ENCODE measurements around the gene LCE1E. TPM values are rescaled to one million over a fixed set of nuclear protein-coding genes. Genes with fewer than 3 reads are reported as not detected.

Gene LCE1E
- total RNA-seq, 5 donors from 2014 or later (not counting 1 experiment from before 2014, with no cell fraction given), result not detected

GRCh38 chr1:152745765-152746444, 40.2 kb upstream of the LCE1E start:
- H3K9me3 ChIP-seq, result no peaks in the 10 kb centered on the region
- no peak for DNase-seq
- Mint-ChIP-seq H3K27me3 (peaks cover 30 to 38% of the 10 kb centered on the region in 2 donors), H3K27ac (no peak overlapping the region), H3K36me3 (no peaks in the 10 kb centered on the region), H3K4me3 (no peak overlapping the region), H3K9me3 (no peaks in the 10 kb centered on the region), H3K4me1 (no peaks in the 10 kb centered on the region)
- no peak overlapping the region for H3K27ac ChIP-seq (ENCODE audit: low read length)
- CTCF ChIA-PET, result no interaction called here
- H3K4me1 ChIP-seq (ENCODE audit: control insufficient read depth in 1 of 2, extremely low read depth in 1 of 2, insufficient read depth in 2 of 2, low read length in 2 of 2), result no peaks in the 10 kb centered on the region
- H3K27me3 ChIP-seq (replicated peaks in 1 of 2; ENCODE audit: control insufficient read depth in 2 of 2, extremely low read depth in 1 of 2, insufficient read depth in 2 of 2, low read length in 1 of 2), result peaks cover 4 to 9% of the 10 kb centered on the region in 2 experiments
- 78% methylated on average over 4 of the region's 6 CpGs for WGBS (ENCODE audit: insufficient coverage)
- H3K36me3 ChIP-seq (ENCODE audit: control insufficient read depth in 2 of 2, extremely low read depth in 1 of 2, insufficient read depth in 1 of 2, low read length in 1 of 2), result no peaks in the 10 kb centered on the region
- POLR2A ChIA-PET, result no interaction called here
- no peak for ATAC-seq (replicated peaks in 1 of 4)
- H3K4me3 ChIP-seq (ENCODE audit: control insufficient read depth in 1 of 2, extremely low read depth in 1 of 2, low read length in 1 of 2), result no peak overlapping the region

GRCh38 chr1:152747831-152748230, 38.2 kb upstream of the LCE1E start:
- DNase-seq (no peak), ATAC-seq (replicated peaks in 1 of 4) (no peak)
- Histone ChIP-seq H3K36me3 (ENCODE audit: control insufficient read depth in 2 of 2, extremely low read depth in 1 of 2, insufficient read depth in 1 of 2, low read length in 1 of 2) (no peaks in the 10 kb centered on the region), H3K27me3 (replicated peaks in 1 of 2; ENCODE audit: control insufficient read depth in 2 of 2, extremely low read depth in 1 of 2, insufficient read depth in 2 of 2, low read length in 1 of 2) (peaks cover 4 to 9% of the 10 kb centered on the region in 2 experiments), H3K27ac (ENCODE audit: low read length) (no peak overlapping the region), H3K4me3 (ENCODE audit: control insufficient read depth in 1 of 2, extremely low read depth in 1 of 2, low read length in 1 of 2) (no peak overlapping the region), H3K9me3 (no peaks in the 10 kb centered on the region), H3K4me1 (ENCODE audit: control insufficient read depth in 1 of 2, extremely low read depth in 1 of 2, insufficient read depth in 2 of 2, low read length in 2 of 2) (no peaks in the 10 kb centered on the region)
- no peaks in the 10 kb centered on the region for H3K36me3 Mint-ChIP-seq
- ChIA-PET CTCF (no interaction called here), POLR2A (no interaction called here)
- no peaks in the 10 kb centered on the region for H3K4me1 Mint-ChIP-seq
- H3K27me3 Mint-ChIP-seq, result peaks cover 36 to 37% of the 10 kb centered on the region in 2 donors
- H3K9me3 Mint-ChIP-seq, result no peaks in the 10 kb centered on the region
- no peak overlapping the region for H3K27ac Mint-ChIP-seq
- no peak overlapping the region for H3K4me3 Mint-ChIP-seq
- no CpG with 5 or more reads among the region's 1 CpG for WGBS (ENCODE audit: insufficient coverage)

- no peaks in the 10 kb centered on the region for H3K4me1 ChIP-seq (ENCODE audit: control insufficient read depth in 1 of 2, extremely low read depth in 1 of 2, insufficient read depth in 2 of 2, low read length in 2 of 2)
- H3K4me1 Mint-ChIP-seq, result no peaks in the 10 kb centered on the region
- 25% methylated on average over 1 of the region's 1 CpG for WGBS (ENCODE audit: insufficient coverage)
- H3K9me3 Mint-ChIP-seq, result no peaks in the 10 kb centered on the region
- peaks cover 33 to 41% of the 10 kb centered on the region in 2 donors for H3K27me3 Mint-ChIP-seq
- no peak for ATAC-seq (replicated peaks in 1 of 4)
- H3K36me3 Mint-ChIP-seq, result no peaks in the 10 kb centered on the region
- H3K27ac ChIP-seq (ENCODE audit: low read length), result no peak overlapping the region
- no peak overlapping the region for H3K4me3 ChIP-seq (ENCODE audit: control insufficient read depth in 1 of 2, extremely low read depth in 1 of 2, low read length in 1 of 2)
- ChIA-PET POLR2A (no interaction called here), CTCF (no interaction called here)
- H3K27me3 ChIP-seq (replicated peaks in 1 of 2; ENCODE audit: control insufficient read depth in 2 of 2, extremely low read depth in 1 of 2, insufficient read depth in 2 of 2, low read length in 1 of 2), result peaks cover 3 to 4% of the 10 kb centered on the region in 2 experiments
- DNase-seq, result no peak
- no peaks in the 10 kb centered on the region for H3K36me3 ChIP-seq (ENCODE audit: control insufficient read depth in 2 of 2, extremely low read depth in 1 of 2, insufficient read depth in 1 of 2, low read length in 1 of 2)
- H3K9me3 ChIP-seq, result no peaks in the 10 kb centered on the region
- no peak overlapping the region for H3K4me3 Mint-ChIP-seq
- no peak overlapping the region for H3K27ac Mint-ChIP-seq
Observed at GRCh38 chr1:152752225-152752624, 33.8 kb upstream of the LCE1E start.

GRCh38 chr1:152753586-152753985, 32.5 kb upstream of the LCE1E start:
- Histone ChIP-seq H3K4me3 (ENCODE audit: control insufficient read depth in 1 of 2, extremely low read depth in 1 of 2, low read length in 1 of 2) (no peak overlapping the region), H3K4me1 (ENCODE audit: control insufficient read depth in 1 of 2, extremely low read depth in 1 of 2, insufficient read depth in 2 of 2, low read length in 2 of 2) (no peaks in the 10 kb centered on the region), H3K27ac (ENCODE audit: low read length) (no peak overlapping the region), H3K9me3 (no peaks in the 10 kb centered on the region), H3K27me3 (replicated peaks in 1 of 2; ENCODE audit: control insufficient read depth in 2 of 2, extremely low read depth in 1 of 2, insufficient read depth in 2 of 2, low read length in 1 of 2) (peaks cover 3 to 4% of the 10 kb centered on the region in 2 experiments), H3K36me3 (ENCODE audit: control insufficient read depth in 2 of 2, extremely low read depth in 1 of 2, insufficient read depth in 1 of 2, low read length in 1 of 2) (no peaks in the 10 kb centered on the region)
- Mint-ChIP-seq H3K9me3 (no peaks in the 10 kb centered on the region), H3K4me1 (no peaks in the 10 kb centered on the region), H3K36me3 (no peaks in the 10 kb centered on the region), H3K4me3 (no peak overlapping the region), H3K27me3 (peaks cover 41 to 46% of the 10 kb centered on the region in 2 donors), H3K27ac (no peak overlapping the region)
- ChIA-PET CTCF (no interaction called here), POLR2A (no interaction called here)
- DNase-seq (no peak), ATAC-seq (replicated peaks in 1 of 4) (no peak)
- no CpG with 5 or more reads among the region's 1 CpG for WGBS (ENCODE audit: insufficient coverage)

DNA sequence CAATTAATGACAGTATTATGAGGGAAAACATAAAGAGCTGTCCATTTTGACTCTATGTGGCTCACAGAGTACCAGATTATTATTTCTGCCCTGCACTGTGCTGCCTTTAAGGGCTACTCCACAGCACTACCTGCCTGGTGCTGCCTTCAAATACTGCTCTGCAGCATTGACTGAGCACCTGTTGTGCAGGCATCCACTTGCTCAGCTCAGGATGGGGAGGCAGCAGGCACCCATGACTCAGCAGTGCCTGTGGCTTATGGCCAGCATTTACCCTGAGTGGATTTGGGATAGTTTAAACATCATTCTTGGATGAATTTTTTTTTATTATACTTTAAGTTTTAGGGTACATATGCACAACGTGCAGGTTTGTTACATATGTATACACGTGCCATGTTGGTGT, 29.2 kb upstream of the LCE1E start:
- DNase-seq (no peak), ATAC-seq (replicated peaks in 1 of 4) (no peak)
- no peak overlapping the region for H3K27ac Mint-ChIP-seq
- H3K36me3 ChIP-seq (ENCODE audit: control insufficient read depth in 2 of 2, extremely low read depth in 1 of 2, insufficient read depth in 1 of 2, low read length in 1 of 2), result no peaks in the 10 kb centered on the region
- H3K4me3 Mint-ChIP-seq, result no peak overlapping the region
- H3K9me3 Mint-ChIP-seq, result no peaks in the 10 kb centered on the region
- H3K36me3 Mint-ChIP-seq, result no peaks in the 10 kb centered on the region
- peaks cover 40 to 51% of the 10 kb centered on the region in 2 donors for H3K27me3 Mint-ChIP-seq
- no CpG with 5 or more reads among the region's 2 CpGs for WGBS (ENCODE audit: insufficient coverage)
- no peaks in the 10 kb centered on the region for H3K4me1 Mint-ChIP-seq
- peaks cover 0 to 12% of the 10 kb centered on the region in 2 experiments for H3K27me3 ChIP-seq (replicated peaks in 1 of 2; ENCODE audit: control insufficient read depth in 2 of 2, extremely low read depth in 1 of 2, insufficient read depth in 2 of 2, low read length in 1 of 2)
- no peak overlapping the region for H3K4me3 ChIP-seq (ENCODE audit: control insufficient read depth in 1 of 2, extremely low read depth in 1 of 2, low read length in 1 of 2)
- H3K27ac ChIP-seq (ENCODE audit: low read length), result no peak overlapping the region
- ChIA-PET POLR2A (no interaction called here), CTCF (no interaction called here)
- H3K4me1 ChIP-seq (ENCODE audit: control insufficient read depth in 1 of 2, extremely low read depth in 1 of 2, insufficient read depth in 2 of 2, low read length in 2 of 2), result no peaks in the 10 kb centered on the region
- H3K9me3 ChIP-seq, result no peaks in the 10 kb centered on the region

- Mint-ChIP-seq H3K4me1 (no peaks in the 10 kb centered on the region), H3K36me3 (no peaks in the 10 kb centered on the region), H3K27me3 (peaks cover 41 to 52% of the 10 kb centered on the region in 2 donors), H3K4me3 (no peak within 1 kb of the TSS), H3K27ac (no peak within 1 kb of the TSS), H3K9me3 (no peaks in the 10 kb centered on the region)
- H3K9me3 ChIP-seq, result no peaks in the 10 kb centered on the region
- no peak for ATAC-seq (replicated peaks in 1 of 4)
- peaks cover 0 to 12% of the 10 kb centered on the region in 2 experiments for H3K27me3 ChIP-seq (replicated peaks in 1 of 2; ENCODE audit: control insufficient read depth in 2 of 2, extremely low read depth in 1 of 2, insufficient read depth in 2 of 2, low read length in 1 of 2)
- no peak for DNase-seq
- no peak within 1 kb of the TSS for H3K27ac ChIP-seq (ENCODE audit: low read length)
- ChIA-PET CTCF (no interaction called here), POLR2A (no interaction called here)
- H3K36me3 ChIP-seq (ENCODE audit: control insufficient read depth in 2 of 2, extremely low read depth in 1 of 2, insufficient read depth in 1 of 2, low read length in 1 of 2), result no peaks in the 10 kb centered on the region
- 94% methylated on average over 3 of the region's 6 CpGs for WGBS (ENCODE audit: insufficient coverage)
- no peak within 1 kb of the TSS for H3K4me3 ChIP-seq (ENCODE audit: control insufficient read depth in 1 of 2, extremely low read depth in 1 of 2, low read length in 1 of 2)
- H3K4me1 ChIP-seq (ENCODE audit: control insufficient read depth in 1 of 2, extremely low read depth in 1 of 2, insufficient read depth in 2 of 2, low read length in 2 of 2), result no peaks in the 10 kb centered on the region
Observed at GRCh38 chr1:152757747-152758146, 28.3 kb upstream of the LCE1E start, which contains the start of gene KPRP. Gene KPRP (plus strand): TSS chr1:152758025. CDS start chr1:152759589, 1,564 bp downstream.
